ENCODE results near the gene WTAP.
"Not testable (repeated sequence)": the region's sequence is repeated elsewhere in the genome, so short reads cannot be mapped to it uniquely, and the experiment has no call there.

WTAP gene

GRCh38 chr6:159762681-159763293 lies 35.5 kb downstream of the WTAP start:
- no peak for DNase-seq

GRCh38 chr6:159766906-159767305 lies 39.6 kb downstream of the WTAP start:
- DNase-seq = no peak

- DNase-seq = no peak
Measured at GRCh38 chr6:159769470-159769869, 42.2 kb downstream of the WTAP start.

- no peak for DNase-seq
Measured at GRCh38 chr6:159772196-159772595, 44.9 kb downstream of the WTAP start.

GRCh38 chr6:159777240-159777904 lies 50.1 kb downstream of the WTAP start:
- DNase-seq = no peak

GRCh38 chr6:159778131-159778530 lies 50.8 kb downstream of the WTAP start:
- DNase-seq = no peak

- DNase-seq = no peak
Measured at GRCh38 chr6:159778542-159779103, 51.3 kb downstream of the WTAP start.

GRCh38 chr6:159788276-159788675 lies 61.0 kb downstream of the WTAP start:
- no peak for DNase-seq

GRCh38 chr6:159788753-159789376 lies 61.6 kb downstream of the WTAP start:
- peak; percentile 10 for DNase-seq

GRCh38 chr6:159789377-159790148 lies 62.3 kb downstream of the WTAP start, which contains the start of gene TCP1:
TSS of gene TCP1 (minus strand) at chr6:159789602. CDS start at chr6:159789468, 134 bp downstream.
- peak; percentile 100 for DNase-seq

- DNase-seq = peak; percentile 98
Measured at GRCh38 chr6:159790149-159790955, 63.0 kb downstream of the WTAP start, which contains the start of gene MRPL18. TSS of gene MRPL18 (plus strand) at chr6:159790467. CDS start at chr6:159790588, 121 bp downstream.

GRCh38 chr6:159790956-159791598 lies 63.8 kb downstream of the WTAP start:
- DNase-seq = no peak

GRCh38 chr6:159794976-159795375 lies 67.7 kb downstream of the WTAP start:
- not testable (repeated sequence) for DNase-seq

GRCh38 chr6:159797554-159797953 lies 70.2 kb downstream of the WTAP start:
- no peak for DNase-seq

- DNase-seq = no peak
Measured at GRCh38 chr6:159800141-159800865, 73.0 kb downstream of the WTAP start, which contains the start of gene PNLDC1. TSS of gene PNLDC1 (plus strand) at chr6:159800276. CDS start at chr6:159800308, 32 bp downstream.

GRCh38 chr6:159801935-159802334 lies 74.6 kb downstream of the WTAP start:
- DNase-seq = no peak

- no peak for DNase-seq
Measured at GRCh38 chr6:159804504-159804903, 77.2 kb downstream of the WTAP start.

- no peak for DNase-seq
Measured at GRCh38 chr6:159805440-159806020, 78.2 kb downstream of the WTAP start.

Measured in fibroblast of skin of abdomen (primary cell).